Upper lobe of right lung (tissue), 1 donor: ENCODE measurements around the gene PRR18. TPM values are rescaled to one million over a fixed set of nuclear protein-coding genes. Genes with fewer than 3 reads are reported as not detected.
A peak's percentile ranks its signal among the peaks of the same experiment; 100 is the strongest.

Experiments
- ATAC-seq: fragments of 200-7000 bp; cut with Tn5 transposase; one replicate; pipeline ENCODE4 v1.9.1; 2020; ENCODE audit warnings: mild to moderate bottlenecking, moderate library complexity
- DNase-seq: peaks from one replicate; pipeline ENCODE4 v3.0.0-alpha.2; 2020
- H3K27ac ChIP-seq: fragments of 200-600 bp; one replicate; pipeline ENCODE4 v1.8.0; 2022
- H3K27me3 ChIP-seq: fragments of 200-600 bp; one replicate; pipeline ENCODE4 v1.8.0; 2022; ENCODE audit warnings: mild to moderate bottlenecking
- H3K36me3 ChIP-seq: fragments of 200-600 bp; one replicate; pipeline ENCODE4 v1.8.0; 2022
- H3K4me1 ChIP-seq: fragments of 200-600 bp; one replicate; pipeline ENCODE4 v1.8.0; 2022
- H3K4me3 ChIP-seq: fragments of 200-600 bp; one replicate; pipeline ENCODE4 v1.8.0; 2022; ENCODE audit warnings: mild to moderate bottlenecking
- H3K9me3 ChIP-seq: fragments of 200-600 bp; one replicate; pipeline ENCODE4 v1.8.0; 2022
- intact Hi-C: fragments of 100-400 bp; cut with DNase I; formaldehyde crosslinking; loops from one replicate; pipeline ENCODE4 v1.11.0; 2022
- total RNA-seq: library from RNA; stranded (reverse); fragmentation: NEBNext Ultra II Directional; extraction: Animal tissue kit (Norgen Biotek cat#: 25700); gene quantifications from one replicate; pipeline ENCODE4 v1.2.1, GENCODE V29; 2021
- TF ChIP-seq, protein P1 (sequence below): fragments of 200-600 bp; IDR thresholded peaks from one replicate; pipeline ENCODE4 v1.8.0; 2022; ENCODE audit warnings: antibody characterized with exemption
- donor health status: DM: no; HTN: yes; CAD: no; lungs with severe emphysema.

Gene PRR18
- total RNA-seq, 1 donor from 2014 or later = not detected

DNA sequence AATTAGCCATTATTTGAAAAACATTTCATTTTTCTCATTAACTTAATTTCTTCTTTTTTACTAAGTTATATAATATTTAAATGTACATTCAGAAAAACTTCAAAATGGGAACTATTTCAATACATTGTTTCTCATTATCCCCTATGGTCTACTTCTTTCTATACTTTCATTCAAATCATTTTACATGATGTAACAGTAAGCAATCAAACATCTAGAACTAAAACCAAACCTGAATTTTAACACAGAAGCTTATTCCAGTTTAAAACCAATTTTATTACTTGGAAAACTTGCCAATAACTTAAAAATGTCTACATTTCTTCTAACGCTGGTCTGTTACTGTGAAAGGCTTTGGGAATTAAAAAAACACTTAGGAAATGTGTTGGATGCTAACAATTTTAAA, 4.6 kb upstream of the PRR18 start:
- H3K4me1 ChIP-seq = peaks cover 8% of the 10 kb centered on the region
- DNase-seq = no peak
- TF ChIP-seq, protein P1, sequence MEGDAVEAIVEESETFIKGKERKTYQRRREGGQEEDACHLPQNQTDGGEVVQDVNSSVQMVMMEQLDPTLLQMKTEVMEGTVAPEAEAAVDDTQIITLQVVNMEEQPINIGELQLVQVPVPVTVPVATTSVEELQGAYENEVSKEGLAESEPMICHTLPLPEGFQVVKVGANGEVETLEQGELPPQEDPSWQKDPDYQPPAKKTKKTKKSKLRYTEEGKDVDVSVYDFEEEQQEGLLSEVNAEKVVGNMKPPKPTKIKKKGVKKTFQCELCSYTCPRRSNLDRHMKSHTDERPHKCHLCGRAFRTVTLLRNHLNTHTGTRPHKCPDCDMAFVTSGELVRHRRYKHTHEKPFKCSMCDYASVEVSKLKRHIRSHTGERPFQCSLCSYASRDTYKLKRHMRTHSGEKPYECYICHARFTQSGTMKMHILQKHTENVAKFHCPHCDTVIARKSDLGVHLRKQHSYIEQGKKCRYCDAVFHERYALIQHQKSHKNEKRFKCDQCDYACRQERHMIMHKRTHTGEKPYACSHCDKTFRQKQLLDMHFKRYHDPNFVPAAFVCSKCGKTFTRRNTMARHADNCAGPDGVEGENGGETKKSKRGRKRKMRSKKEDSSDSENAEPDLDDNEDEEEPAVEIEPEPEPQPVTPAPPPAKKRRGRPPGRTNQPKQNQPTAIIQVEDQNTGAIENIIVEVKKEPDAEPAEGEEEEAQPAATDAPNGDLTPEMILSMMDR = no peak
- no peaks in the 10 kb centered on the region for H3K36me3 ChIP-seq
- peaks cover 16% of the 10 kb centered on the region for H3K27me3 ChIP-seq
- intact Hi-C loops = no loop called here
- H3K9me3 ChIP-seq = no peaks in the 10 kb centered on the region
- H3K4me3 ChIP-seq = no peak overlapping the region
- no peak overlapping the region for H3K27ac ChIP-seq
- ATAC-seq = no peak

DNA sequence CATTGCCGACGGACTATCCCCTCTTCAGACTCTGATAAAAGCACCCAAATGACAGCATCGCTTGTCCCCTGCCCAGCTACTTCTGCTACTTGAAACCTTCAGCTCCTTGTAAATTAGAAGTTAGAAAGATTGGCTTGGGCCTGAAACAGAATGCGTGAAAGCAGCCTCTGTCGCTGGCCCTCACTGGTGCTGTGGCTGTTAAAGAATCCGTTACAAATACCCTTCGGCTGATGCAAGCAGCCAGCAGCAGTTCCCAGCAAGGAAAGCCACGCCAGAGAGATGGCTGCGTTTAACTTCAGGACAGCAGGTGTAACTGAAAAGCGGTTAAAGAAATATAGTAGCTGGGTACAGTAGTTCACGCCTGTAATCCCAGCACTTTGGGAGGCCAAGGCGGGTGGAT, 2.4 kb upstream of the PRR18 start:
- ATAC-seq (no peak), DNase-seq (no peak)
- Histone ChIP-seq H3K36me3 (no peaks in the 10 kb centered on the region), H3K27me3 (peaks cover 33% of the 10 kb centered on the region), H3K4me1 (peaks cover 13% of the 10 kb centered on the region), H3K27ac (no peak overlapping the region), H3K4me3 (no peak overlapping the region), H3K9me3 (no peaks in the 10 kb centered on the region)
- TF ChIP-seq, protein P1 = no peak
- intact Hi-C loops = no loop called here

DNA sequence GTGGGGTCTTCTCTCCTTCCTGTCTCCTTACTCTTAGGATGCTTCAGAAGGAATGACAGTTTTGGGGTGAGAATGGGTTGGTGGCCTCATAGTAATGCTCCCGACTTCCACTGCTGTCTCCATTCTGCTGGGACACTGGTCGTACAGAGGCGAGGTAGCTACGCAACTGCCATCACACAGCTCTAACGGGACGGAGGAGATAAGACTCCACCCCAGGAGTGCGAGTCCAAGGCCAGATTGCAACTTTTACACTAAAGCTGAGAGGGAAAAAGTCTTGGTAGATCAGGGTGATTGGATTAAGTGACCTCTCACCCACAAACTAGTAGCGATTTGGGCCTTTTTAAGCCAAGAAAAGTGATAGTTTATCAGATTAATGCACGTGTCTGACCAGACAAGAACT, 1.8 kb upstream of the PRR18 start:
- no peaks in the 10 kb centered on the region for H3K9me3 ChIP-seq
- H3K4me3 ChIP-seq = no peak overlapping the region
- H3K36me3 ChIP-seq = no peaks in the 10 kb centered on the region
- H3K4me1 ChIP-seq = peaks cover 13% of the 10 kb centered on the region
- ATAC-seq (no peak), DNase-seq (no peak)
- TF ChIP-seq, protein P1 = no peak
- peaks cover 40% of the 10 kb centered on the region for H3K27me3 ChIP-seq
- no peak overlapping the region for H3K27ac ChIP-seq
- intact Hi-C loops = no loop called here

DNA sequence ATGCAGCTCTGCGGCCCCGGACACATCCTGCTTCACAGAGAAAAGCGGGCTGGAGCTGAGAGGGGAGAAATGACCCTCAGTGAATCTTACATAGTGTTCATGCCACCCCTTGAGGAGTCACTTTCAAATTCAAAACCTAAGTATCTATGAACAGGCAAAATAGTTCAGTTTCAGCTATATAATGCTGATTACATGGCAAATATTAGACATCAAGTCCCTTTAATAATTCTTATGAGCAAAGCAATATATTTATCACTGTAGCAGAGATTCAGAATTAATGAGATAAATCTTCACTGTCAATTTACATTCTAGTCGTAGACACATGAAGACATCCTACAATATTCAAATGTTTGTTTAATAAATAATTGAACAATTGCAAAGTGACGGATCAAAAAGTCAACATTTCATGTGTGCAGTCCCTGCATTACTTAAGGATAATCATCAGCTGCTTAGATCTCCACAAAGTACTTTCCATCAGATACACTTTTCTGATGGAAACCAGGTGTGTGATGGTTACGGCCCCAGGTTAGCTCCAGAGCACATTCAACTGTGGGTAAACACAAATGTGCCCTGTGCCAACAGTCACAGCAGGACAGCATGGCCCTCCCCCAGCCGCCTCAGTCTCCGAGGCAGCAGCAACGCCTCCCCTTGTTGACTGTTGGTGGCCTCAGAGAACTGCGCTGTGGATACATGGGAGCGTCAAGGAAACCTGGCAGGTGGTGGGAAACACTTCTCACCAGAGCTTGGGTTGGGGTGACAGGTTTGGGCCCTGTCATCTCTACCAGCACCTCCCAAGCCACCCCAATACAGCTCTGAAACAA, 787 bp upstream of the PRR18 start:
- H3K27me3 ChIP-seq = peaks cover 44% of the 10 kb centered on the region
- no peak overlapping the region for H3K27ac ChIP-seq
- H3K4me1 ChIP-seq = peaks cover 13% of the 10 kb centered on the region
- peak overlapping the region; percentile 46 for H3K4me3 ChIP-seq
- no peaks in the 10 kb centered on the region for H3K36me3 ChIP-seq
- DNase-seq (no peak), ATAC-seq (no peak)
- H3K9me3 ChIP-seq = no peaks in the 10 kb centered on the region
- TF ChIP-seq, protein P1 = no peak
- intact Hi-C loops = no loop called here

DNA sequence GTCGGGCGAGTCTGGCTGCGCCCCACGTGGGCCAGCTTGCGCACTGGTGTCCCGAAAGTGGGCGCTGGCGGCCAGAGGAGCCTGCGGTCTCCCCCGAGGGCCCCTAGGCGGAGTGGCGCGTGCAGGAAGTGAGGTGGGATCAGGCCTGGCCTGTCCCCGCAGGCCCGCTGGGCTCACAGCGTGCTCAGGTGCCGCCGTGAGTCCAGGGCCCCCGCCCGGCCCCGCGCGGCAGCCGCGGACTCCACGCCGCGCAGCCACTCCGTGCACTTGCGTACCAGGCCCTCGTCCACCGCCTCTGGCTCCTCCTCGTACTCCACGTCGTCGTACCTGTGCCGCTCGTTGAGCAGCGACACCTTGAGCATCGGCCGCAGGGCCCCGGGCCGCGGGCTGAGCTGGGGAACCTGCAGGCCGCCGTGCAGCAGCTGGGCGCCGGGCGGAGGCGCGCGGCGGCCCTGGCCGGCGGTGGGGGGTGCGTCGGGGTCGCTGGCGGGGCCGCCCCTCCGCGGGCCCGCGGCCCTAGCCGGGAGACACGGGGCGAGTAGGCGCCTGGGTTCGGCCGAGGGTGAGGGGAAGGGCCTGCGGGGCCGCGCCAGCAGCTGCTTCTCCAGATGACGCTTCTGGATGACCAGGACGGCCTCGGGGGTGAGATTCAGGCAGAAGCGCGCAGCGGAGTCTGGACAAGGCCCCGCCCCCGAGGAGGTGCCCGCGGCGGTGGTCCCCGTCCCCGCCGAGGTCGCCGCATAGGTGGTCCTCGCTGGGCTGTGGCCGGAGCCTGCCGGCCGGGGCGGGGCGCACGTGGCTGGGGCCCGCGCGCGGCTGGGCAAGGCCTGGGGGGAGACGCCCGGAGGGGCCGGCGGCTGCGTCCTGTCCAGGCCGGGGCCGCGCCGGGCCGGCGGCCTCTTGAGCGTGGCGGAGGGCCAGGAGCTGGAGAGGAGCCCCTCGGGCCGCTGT, 835 bp downstream of the PRR18 start:
- TF ChIP-seq, protein P1 = no peak
- Histone ChIP-seq H3K9me3 (no peaks in the 10 kb centered on the region), H3K27me3 (peaks cover 55% of the 10 kb centered on the region), H3K27ac (no peak overlapping the region), H3K4me1 (peaks cover 13% of the 10 kb centered on the region), H3K36me3 (no peaks in the 10 kb centered on the region), H3K4me3 (peak overlapping the region; percentile 46)
- DNase-seq (no peak), ATAC-seq (peak; percentile 57)
- intact Hi-C loops = no loop called here
